MG63 (cell line): ENCODE data around the gene SLC25A42. TPM values are rescaled to one million over a fixed set of nuclear protein-coding genes. Genes with fewer than 3 reads are reported as not detected.

Experiments
- DNase-seq: peaks from one replicate; pipeline ENCODE4 v3.0.0-alpha.2; 2020
- H3K27me3 ChIP-seq: fragments of 250-450 bp; sonication (Bioruptor Pico); 2 replicates; pipeline ENCODE4 v1.5.1; 2020; ENCODE audit warnings: mild to moderate bottlenecking, moderate library complexity
- H3K36me3 ChIP-seq: fragments of 250-450 bp; sonication (Bioruptor Pico); 2 replicates; pipeline ENCODE4 v1.5.1; 2020; ENCODE audit warnings: mild to moderate bottlenecking, moderate library complexity
- H3K4me3 ChIP-seq: fragments of 250-450 bp; sonication (Bioruptor Pico); 2 replicates; pipeline ENCODE4 v1.5.1; 2020; ENCODE audit warnings: mild to moderate bottlenecking, moderate library complexity
- H3K9me3 ChIP-seq: fragments of 250-450 bp; sonication (Bioruptor Pico); 2 replicates; pipeline ENCODE4 v1.5.1; 2020; ENCODE audit warnings: mild to moderate bottlenecking, moderate library complexity
- total RNA-seq: library from RNA; depleted of rRNA; stranded (reverse); fragments of >200 nt; shearing (Covaris generic); gene quantifications from 2 replicates; pipeline ENCODE4 v1.2.3, GENCODE V29; 2014; ENCODE audit warnings: low replicate concordance

SLC25A42 gene
- total RNA-seq, 1 experiment from 2014 or later = 10.0 TPM

- Histone ChIP-seq H3K4me3 (no peak overlapping the region), H3K27me3 (peaks cover 6% of the 10 kb centered on the region; the same call in 1 of the 2 replicates), H3K9me3 (no peaks in the 10 kb centered on the region), H3K36me3 (peaks cover 61% of the 10 kb centered on the region)
- DNase-seq = no peak
Measured at GRCh38 chr19:19059837-19060611, 3.8 kb upstream of the SLC25A42 start.

- H3K4me3 ChIP-seq = no peak overlapping the region
- DNase-seq = no peak
Measured at GRCh38 chr19:19061506-19061905, 2.3 kb upstream of the SLC25A42 start.

GRCh38 chr19:19062454-19063182 is 1.2 kb upstream of the SLC25A42 start:
- H3K4me3 ChIP-seq = peak overlapping the region; percentile 57
- peaks cover 12% of the 10 kb centered on the region; the same call in 1 of the 2 replicates for H3K27me3 ChIP-seq
- peak; percentile 49 for DNase-seq
- no peaks in the 10 kb centered on the region for H3K9me3 ChIP-seq
- peaks cover 36% of the 10 kb centered on the region for H3K36me3 ChIP-seq

More at GRCh38 chr19:19061506-19061905, 2.3 kb upstream of the SLC25A42 start:
- no peaks in the 10 kb centered on the region for H3K9me3 ChIP-seq
- peaks cover 47% of the 10 kb centered on the region for H3K36me3 ChIP-seq
- peaks cover 12% of the 10 kb centered on the region; the same call in 1 of the 2 replicates for H3K27me3 ChIP-seq

GRCh38 chr19:19064098-19064722 is 416 bp downstream of the SLC25A42 start:
- Histone ChIP-seq H3K27me3 (peaks cover 12% of the 10 kb centered on the region; the same call in 1 of the 2 replicates), H3K9me3 (no peaks in the 10 kb centered on the region), H3K36me3 (peaks cover 25% of the 10 kb centered on the region), H3K4me3 (peak overlapping the region; percentile 57)
- no peak for DNase-seq

- peaks cover 18% of the 10 kb centered on the region for H3K36me3 ChIP-seq
Measured at GRCh38 chr19:19064811-19065745, 1.3 kb downstream of the SLC25A42 start.

GRCh38 chr19:19067276-19068072 is 3.7 kb downstream of the SLC25A42 start:
- Histone ChIP-seq H3K27me3 (peaks cover 12% of the 10 kb centered on the region; the same call in 1 of the 2 replicates), H3K4me3 (no peak overlapping the region), H3K36me3 (no peaks in the 10 kb centered on the region), H3K9me3 (no peaks in the 10 kb centered on the region)
- peak; percentile 36 for DNase-seq

More at GRCh38 chr19:19064811-19065745, 1.3 kb downstream of the SLC25A42 start:
- H3K4me3 ChIP-seq = peak overlapping the region; percentile 57
- peak; percentile 24 for DNase-seq
- no peaks in the 10 kb centered on the region for H3K9me3 ChIP-seq
- H3K27me3 ChIP-seq = peaks cover 12% of the 10 kb centered on the region; the same call in 1 of the 2 replicates

- no peak for DNase-seq
- Histone ChIP-seq H3K4me3 (no peak overlapping the region), H3K9me3 (no peaks in the 10 kb centered on the region), H3K27me3 (peaks cover 12% of the 10 kb centered on the region; the same call in 1 of the 2 replicates), H3K36me3 (no peaks in the 10 kb centered on the region)
Measured at GRCh38 chr19:19068659-19069654, 5.2 kb downstream of the SLC25A42 start.

GRCh38 chr19:19071897-19072296 is 8.1 kb downstream of the SLC25A42 start:
- no peaks in the 10 kb centered on the region for H3K9me3 ChIP-seq
- H3K27me3 ChIP-seq = no peaks in the 10 kb centered on the region
- no peak for DNase-seq
- no peaks in the 10 kb centered on the region for H3K36me3 ChIP-seq
- H3K4me3 ChIP-seq = no peak overlapping the region

- DNase-seq = no peak
- Histone ChIP-seq H3K9me3 (no peaks in the 10 kb centered on the region), H3K36me3 (no peaks in the 10 kb centered on the region), H3K27me3 (no peaks in the 10 kb centered on the region), H3K4me3 (no peak overlapping the region)
Measured at GRCh38 chr19:19074196-19074882, 10.5 kb downstream of the SLC25A42 start.

GRCh38 chr19:19075126-19075525 is 11.3 kb downstream of the SLC25A42 start:
- Histone ChIP-seq H3K36me3 (no peaks in the 10 kb centered on the region), H3K4me3 (no peak overlapping the region), H3K27me3 (no peaks in the 10 kb centered on the region), H3K9me3 (no peaks in the 10 kb centered on the region)
- DNase-seq = no peak

- Histone ChIP-seq H3K36me3 (no peaks in the 10 kb centered on the region), H3K27me3 (no peaks in the 10 kb centered on the region), H3K4me3 (no peak overlapping the region), H3K9me3 (no peaks in the 10 kb centered on the region)
- no peak for DNase-seq
Measured at GRCh38 chr19:19076476-19076875, 12.7 kb downstream of the SLC25A42 start.

GRCh38 chr19:19077103-19077502 is 13.3 kb downstream of the SLC25A42 start:
- no peaks in the 10 kb centered on the region for H3K9me3 ChIP-seq
- H3K4me3 ChIP-seq = no peak overlapping the region
- no peaks in the 10 kb centered on the region for H3K27me3 ChIP-seq
- no peak for DNase-seq
- no peaks in the 10 kb centered on the region for H3K36me3 ChIP-seq

- no peak overlapping the region for H3K4me3 ChIP-seq
- no peak for DNase-seq
- H3K27me3 ChIP-seq = no peaks in the 10 kb centered on the region
- no peaks in the 10 kb centered on the region for H3K36me3 ChIP-seq
- no peaks in the 10 kb centered on the region for H3K9me3 ChIP-seq
Measured at GRCh38 chr19:19078801-19079200, 15.0 kb downstream of the SLC25A42 start.

- Histone ChIP-seq H3K4me3 (no peak overlapping the region), H3K36me3 (no peaks in the 10 kb centered on the region), H3K9me3 (no peaks in the 10 kb centered on the region), H3K27me3 (no peaks in the 10 kb centered on the region)
- no peak for DNase-seq
Measured at GRCh38 chr19:19079571-19079970, 15.8 kb downstream of the SLC25A42 start.
